GM23338 (cell line): Measurements from ENCODE around the gene BLVRA. TPM values are rescaled to one million over a fixed set of nuclear protein-coding genes. Genes with fewer than 3 reads are reported as not detected.

Experiments used
- ATAC-seq: fragments of 200-7000 bp; cut with Tn5 transposase; 3 replicates; pipeline ENCODE4 v1.9.1; 2020
- DNase-seq: peaks from one replicate; pipeline ENCODE4 v3.0.0-alpha.2; 2015; ENCODE audit warnings: low spot score
- H2AFZ ChIP-seq: fragments of 200-600 bp; sonication (generic); 2 replicates; pipeline ENCODE4 v1.8.0; 2016; ENCODE audit warnings: antibody characterized with exemption, mild to moderate bottlenecking, moderate library complexity
- H3F3A ChIP-seq: fragments of 200-600 bp; sonication (generic); replicated peaks from 2 replicates; pipeline ENCODE4 v1.8.0; 2017; ENCODE audit warnings: antibody characterized with exemption, mixed run types, low read depth
- H3K27ac ChIP-seq: fragments of 200-600 bp; sonication (generic); 2 replicates; pipeline ENCODE4 v1.6.1; 2016; ENCODE audit warnings: low read depth
- H3K27me3 ChIP-seq: fragments of 200-600 bp; sonication (generic); 2 replicates; pipeline ENCODE4 v1.8.0; 2016; ENCODE audit warnings: mild to moderate bottlenecking, mixed run types, moderate library complexity; ENCODE audit not compliant: insufficient read depth
- H3K36me3 ChIP-seq: fragments of 200-600 bp; sonication (generic); 2 replicates; pipeline ENCODE4 v1.8.0; 2016; ENCODE audit warnings: mild to moderate bottlenecking; ENCODE audit not compliant: insufficient read depth
- H3K4me1 ChIP-seq: fragments of 200-600 bp; sonication (generic); 2 replicates; pipeline ENCODE4 v1.8.0; 2016; ENCODE audit warnings: mild to moderate bottlenecking, moderate library complexity; ENCODE audit not compliant: insufficient read depth
- H3K4me2 ChIP-seq: fragments of 200-600 bp; sonication (generic); 2 replicates; pipeline ENCODE4 v1.7.1; 2017; ENCODE audit warnings: mixed run types
- H3K4me3 ChIP-seq: fragments of 200-600 bp; sonication (generic); 2 replicates; pipeline ENCODE4 v1.6.1; 2016; ENCODE audit warnings: mixed run types
- H3K79me2 ChIP-seq: fragments of 200-600 bp; sonication (generic); replicated peaks from 2 replicates; pipeline ENCODE4 v1.8.0; 2017; ENCODE audit warnings: mild to moderate bottlenecking; ENCODE audit not compliant: insufficient read depth
- H3K9me2 ChIP-seq: fragments of 200-600 bp; sonication (generic); 2 replicates; pipeline ENCODE4 v1.8.0; 2017; ENCODE audit not compliant: insufficient read depth
- H4K20me1 ChIP-seq: fragments of 200-600 bp; sonication (generic); replicated peaks from 2 replicates; pipeline ENCODE4 v1.8.0; 2017; ENCODE audit warnings: mild to moderate bottlenecking; ENCODE audit not compliant: insufficient read depth
- H3K27ac Mint-ChIP-seq: 2 replicates; pipeline ENCODE4 v1.8.0; 2020; ENCODE audit warnings: inconsistent platforms, mild to moderate bottlenecking, moderate library complexity, mixed read lengths
- H3K27me3 Mint-ChIP-seq: 3 replicates; pipeline ENCODE4 v1.8.0; 2022; ENCODE audit warnings: low read depth, mild to moderate bottlenecking, moderate library complexity, mixed read lengths, inconsistent platforms; ENCODE audit not compliant: insufficient read depth, poor library complexity
- H3K36me3 Mint-ChIP-seq: 3 replicates; pipeline ENCODE4 v1.8.0; 2021; ENCODE audit warnings: low read depth, mild to moderate bottlenecking, inconsistent platforms, moderate library complexity, mixed read lengths
- H3K4me1 Mint-ChIP-seq: 3 replicates; pipeline ENCODE4 v1.8.0; 2020; ENCODE audit warnings: mild to moderate bottlenecking, inconsistent platforms, mixed read lengths
- H3K4me3 Mint-ChIP-seq: 3 replicates; pipeline ENCODE4 v1.8.0; 2021; ENCODE audit warnings: moderate library complexity, mild to moderate bottlenecking, inconsistent platforms, mixed read lengths
- H3K9me3 Mint-ChIP-seq: 3 replicates; pipeline ENCODE4 v1.8.0; 2020; ENCODE audit warnings: moderate library complexity, mild to moderate bottlenecking, inconsistent platforms, mixed read lengths
- ETS1 ChIP-seq: IDR thresholded peaks from 2 replicates; pipeline ENCODE4 v1.6.1; 2016; ENCODE audit warnings: antibody characterized with exemption
- EZH2phosphoT487 ChIP-seq: fragments of 200-600 bp; sonication (generic); IDR thresholded peaks from one replicate; pipeline ENCODE4 v1.8.1; 2018; ENCODE audit warnings: antibody characterized with exemption; ENCODE audit not compliant: unreplicated experiment
- JUNB ChIP-seq: IDR thresholded peaks from one replicate; pipeline ENCODE4 v1.6.1; 2016; ENCODE audit warnings: antibody characterized with exemption; ENCODE audit not compliant: unreplicated experiment
- NANOG ChIP-seq: IDR thresholded peaks from 2 replicates; pipeline ENCODE4 v1.6.1; 2016; ENCODE audit warnings: antibody characterized with exemption, borderline replicate concordance
- POLR2AphosphoS5 ChIP-seq: IDR thresholded peaks from 2 replicates; pipeline ENCODE4 v1.6.1; 2016; ENCODE audit warnings: antibody characterized with exemption, low read depth
- ZNF331 ChIP-seq: fragments of 250-450 bp; sonication (Bioruptor Pico); IDR thresholded peaks from 2 replicates; pipeline ENCODE4 v1.5.0; 2020; ENCODE audit warnings: low read depth, mild to moderate bottlenecking, moderate library complexity
- ZNF462 ChIP-seq: fragments of 250-450 bp; sonication (Bioruptor Pico); IDR thresholded peaks from 2 replicates; pipeline ENCODE4 v1.5.0; 2020; ENCODE audit warnings: mild to moderate bottlenecking, moderate library complexity
- polyA plus RNA-seq: library from polyadenylated mRNA; unstranded; fragments of >200 nt; fragmentation: Nextera tagmentation; extraction: Ambion mirVana; gene quantifications from 2 replicates; pipeline ENCODE4 v1.2.1, GENCODE V29; 2016
- total RNA-seq: library from RNA; depleted of rRNA; stranded (reverse); fragments of >200 nt; shearing (Covaris generic); gene quantifications from 2 replicates; pipeline ENCODE4 v1.2.3, GENCODE V29; 2014

BLVRA gene
- total and polyA plus RNA-seq, 2 experiments from 2014 or later: 17.0 to 46.5 TPM

- TF ChIP-seq ZNF462 (CRISPR knock-in tag) (no peak), NANOG (no peak)
These were observed 573 bp downstream of the BLVRA start (continued) for GRCh38 chr7:43758822-43759683.

- Histone ChIP-seq H2AFZ (no peak overlapping the region), H3K9me2 (peaks cover 4% of the 10 kb centered on the region; the same call in 1 of the 2 replicates), H3K27me3 (peaks cover 35% of the 10 kb centered on the region), H3K4me1 (peaks cover 26% of the 10 kb centered on the region), H3F3A (0 out of 2 replicates have a peak, but pooled peaks cover 9% of the 10 kb centered on the region), H3K27ac (no peak overlapping the region), H4K20me1 (no peaks in the 10 kb centered on the region), H3K4me3 (no peak overlapping the region), H3K36me3 (no peaks in the 10 kb centered on the region), H3K4me2 (no peak overlapping the region), H3K79me2 (no peaks in the 10 kb centered on the region)
- peaks cover 38% of the 10 kb centered on the region for H3K4me1 Mint-ChIP-seq
- no peak overlapping the region for H3K4me3 Mint-ChIP-seq
- H3K27me3 Mint-ChIP-seq: peaks cover 24% of the 10 kb centered on the region
- DNase-seq (no peak), ATAC-seq (no peak)
- H3K36me3 Mint-ChIP-seq: no peaks in the 10 kb centered on the region
- H3K9me3 Mint-ChIP-seq: no peaks in the 10 kb centered on the region
- no peak overlapping the region for H3K27ac Mint-ChIP-seq
- TF ChIP-seq POLR2AphosphoS5 (no peak), ZNF462 (CRISPR knock-in tag) (no peak), ETS1 (no peak), JUNB (no peak), ZNF331 (CRISPR knock-in tag) (no peak), EZH2phosphoT487 (no peak)
These were observed 2.4 kb downstream of the BLVRA start for GRCh38 chr7:43760861-43761260.
